Peyer's patch (tissue), 4 donors: ENCODE results near the gene KAZN.

Experiments
- POLR2A ChIP-seq, 2 donors: fragments of 450-650 bp; IDR thresholded peaks; one replicate each; pipeline ENCODE4 v1.5.1; 2017; ENCODE audit warnings: antibody characterized with exemption in 2 of 2, mild to moderate bottlenecking in 2 of 2, moderate library complexity in 2 of 2
- TF ChIP-seq, protein P1 (sequence below), 6 experiments: fragments of 450-650 bp in 4 of 6; fragments of 200-600 bp in 2 of 6; sonication (generic) in 1 of 6; IDR thresholded peaks; one replicate each; pipeline ENCODE4 v1.5.1; 2017 to 2019; ENCODE audit warnings: antibody characterized with exemption in 6 of 6, mild to moderate bottlenecking in 3 of 6, moderate library complexity in 1 of 6

DNA sequence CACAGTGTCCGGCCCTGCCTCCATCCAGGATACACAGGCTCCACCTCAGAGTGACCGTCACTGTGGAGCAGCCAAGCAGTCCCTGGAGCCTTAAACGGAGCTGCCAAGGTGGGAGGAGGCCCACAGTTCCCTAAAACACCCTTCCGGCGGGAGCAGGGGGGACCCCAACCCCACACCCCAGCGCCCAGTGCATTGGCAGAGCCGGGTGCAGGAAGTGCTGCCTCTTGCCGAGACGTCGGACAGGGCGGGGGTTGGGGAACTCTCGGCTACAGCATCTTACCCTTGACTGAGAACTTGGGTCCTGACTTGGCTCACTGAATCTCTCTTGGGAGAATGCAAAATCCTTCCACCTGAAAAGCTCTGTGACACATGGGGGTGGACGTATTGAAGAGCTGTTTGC lies 516.4 kb downstream of the KAZN start:
- TF ChIP-seq, protein P1, sequence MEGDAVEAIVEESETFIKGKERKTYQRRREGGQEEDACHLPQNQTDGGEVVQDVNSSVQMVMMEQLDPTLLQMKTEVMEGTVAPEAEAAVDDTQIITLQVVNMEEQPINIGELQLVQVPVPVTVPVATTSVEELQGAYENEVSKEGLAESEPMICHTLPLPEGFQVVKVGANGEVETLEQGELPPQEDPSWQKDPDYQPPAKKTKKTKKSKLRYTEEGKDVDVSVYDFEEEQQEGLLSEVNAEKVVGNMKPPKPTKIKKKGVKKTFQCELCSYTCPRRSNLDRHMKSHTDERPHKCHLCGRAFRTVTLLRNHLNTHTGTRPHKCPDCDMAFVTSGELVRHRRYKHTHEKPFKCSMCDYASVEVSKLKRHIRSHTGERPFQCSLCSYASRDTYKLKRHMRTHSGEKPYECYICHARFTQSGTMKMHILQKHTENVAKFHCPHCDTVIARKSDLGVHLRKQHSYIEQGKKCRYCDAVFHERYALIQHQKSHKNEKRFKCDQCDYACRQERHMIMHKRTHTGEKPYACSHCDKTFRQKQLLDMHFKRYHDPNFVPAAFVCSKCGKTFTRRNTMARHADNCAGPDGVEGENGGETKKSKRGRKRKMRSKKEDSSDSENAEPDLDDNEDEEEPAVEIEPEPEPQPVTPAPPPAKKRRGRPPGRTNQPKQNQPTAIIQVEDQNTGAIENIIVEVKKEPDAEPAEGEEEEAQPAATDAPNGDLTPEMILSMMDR (IDR thresholded peaks at IDR 0.05), result no peak
- TF ChIP-seq POLR2A (IDR thresholded peaks at IDR 0.05), result no peak
